HEK293 (cell line): ENCODE measurements around the gene TNS3.

ENCODE experiments used
- CTCF ChIA-PET: fragments of 350-600 bp; formaldehyde crosslinking; extraction: SDS; loops from one replicate; lab custom pipeline; 2021; ENCODE audit warnings: antibody characterized with exemption; lab: Yijun Ruan, JAX
- POLR2A ChIA-PET: fragments of 300-600 bp; formaldehyde crosslinking; extraction: SDS; loops from one replicate; lab custom pipeline; 2020; ENCODE audit warnings: antibody characterized with exemption, inconsistent platforms; lab: Yijun Ruan, JAX
- H3K27ac ChIP-seq: fragments of 200-500 bp; sonication (Bioruptor generic); 2 replicates; pipeline ENCODE4 v1.5.1; 2014; ENCODE audit warnings: low read depth, low read length, control low read depth, inconsistent platforms; ENCODE audit errors: extremely low read depth
- H3K36me3 ChIP-seq, 2 experiments: fragments of 200-500 bp in 1 of 2; sonication (Bioruptor generic) in 1 of 2; 1 replicate in 1 of 2; 2 replicates in 1 of 2; pipeline ENCODE4 v1.5.1; 2014 to 2017; ENCODE audit warnings: inconsistent platforms in 2 of 2, low read length in 2 of 2; ENCODE audit not compliant: control insufficient read depth in 2 of 2, insufficient read depth in 1 of 2
- H3K4me1 ChIP-seq: fragments of 200-500 bp; sonication (Bioruptor generic); 2 replicates; pipeline ENCODE4 v1.5.1; 2014; ENCODE audit warnings: mild to moderate bottlenecking, low read length, inconsistent platforms; ENCODE audit not compliant: control insufficient read depth, insufficient read depth
- H3K4me3 ChIP-seq: 2 replicates; pipeline ENCODE4 v1.5.1; 2011; ENCODE audit warnings: low read depth, mild to moderate bottlenecking, control low read depth, low read length, moderate library complexity
- H3K9me3 ChIP-seq: fragments of 200-500 bp; sonication (Bioruptor generic); 2 replicates; pipeline ENCODE4 v1.5.1; 2014; ENCODE audit warnings: low read depth, low read length, inconsistent platforms; ENCODE audit not compliant: control insufficient read depth, insufficient read depth
- EGR2 ChIP-seq: fragments of 450-650 bp; formaldehyde crosslinking; IDR thresholded peaks from 2 replicates; pipeline ENCODE4 v1.5.1; 2016; ENCODE audit warnings: low read depth, missing biosample characterization, missing genetic modification characterization
- OVOL3 ChIP-seq: fragments of 450-650 bp; formaldehyde crosslinking; IDR thresholded peaks from 2 replicates; pipeline ENCODE4 v1.5.1; 2016; ENCODE audit warnings: missing biosample characterization, missing genetic modification characterization
- SETDB1 ChIP-seq: IDR thresholded peaks from one replicate; pipeline ENCODE4 v1.6.1; 2017; ENCODE audit warnings: mild to moderate bottlenecking, low read length, moderate library complexity, mixed read lengths; ENCODE audit not compliant: insufficient read length
- ZFHX2 ChIP-seq: fragments of 450-650 bp; formaldehyde crosslinking; conservative IDR thresholded peaks from 2 replicates; pipeline ENCODE4 v1.5.1; 2016; ENCODE audit warnings: missing biosample characterization, missing genetic modification characterization
- ZNF157 ChIP-seq: fragments of 450-650 bp; formaldehyde crosslinking; IDR thresholded peaks from 2 replicates; pipeline ENCODE4 v1.5.1; 2016; ENCODE audit warnings: missing biosample characterization, missing genetic modification characterization
- ZNF175 ChIP-seq: fragments of 450-650 bp; formaldehyde crosslinking; IDR thresholded peaks from 2 replicates; pipeline ENCODE4 v1.5.1; 2016; ENCODE audit warnings: missing biosample characterization, missing genetic modification characterization
- ZNF184 ChIP-seq: fragments of 450-650 bp; IDR thresholded peaks from 2 replicates; pipeline ENCODE4 v1.5.1; 2018; ENCODE audit warnings: missing biosample characterization, mild to moderate bottlenecking, missing genetic modification characterization
- ZNF211 ChIP-seq: fragments of 450-650 bp; formaldehyde crosslinking; IDR thresholded peaks from 2 replicates; pipeline ENCODE4 v1.5.1; 2016; ENCODE audit warnings: low read depth, missing biosample characterization, missing genetic modification characterization
- ZNF23 ChIP-seq: fragments of 450-650 bp; formaldehyde crosslinking; IDR thresholded peaks from 2 replicates; pipeline ENCODE4 v1.5.1; 2016; ENCODE audit warnings: missing biosample characterization, missing genetic modification characterization, borderline replicate concordance
- ZNF274 ChIP-seq, 2 experiments: fragments of 200-500 bp in 1 of 2; fragments of 450-650 bp in 1 of 2; sonication (Bioruptor generic) in 1 of 2; formaldehyde crosslinking in 1 of 2; IDR thresholded peaks; 2 replicates each; pipeline versions ENCODE4 v1.5.1 to v1.6.1; 2014 to 2016; ENCODE audit warnings: borderline replicate concordance in 1 of 2, inconsistent platforms in 1 of 2, low read length in 1 of 2, missing biosample characterization in 1 of 2, missing genetic modification characterization in 1 of 2
- ZNF510 ChIP-seq: fragments of 450-650 bp; formaldehyde crosslinking; IDR thresholded peaks from 2 replicates; pipeline ENCODE4 v1.5.1; 2018; ENCODE audit warnings: mild to moderate bottlenecking, missing genetic modification characterization, missing biosample characterization; ENCODE audit not compliant: insufficient replicate concordance
- ZNF626 ChIP-seq: fragments of 450-650 bp; sonication (Bioruptor Pico); formaldehyde crosslinking; IDR thresholded peaks from 2 replicates; pipeline ENCODE4 v1.5.1; 2018; ENCODE audit warnings: missing biosample characterization, missing genetic modification characterization, inconsistent platforms
- ZNF629 ChIP-seq: fragments of 450-650 bp; formaldehyde crosslinking; IDR thresholded peaks from 2 replicates; pipeline ENCODE4 v1.5.1; 2017; ENCODE audit warnings: missing biosample characterization, missing genetic modification characterization
- ZNF747 ChIP-seq: fragments of 450-650 bp; formaldehyde crosslinking; IDR thresholded peaks from 2 replicates; pipeline ENCODE4 v1.5.1; 2016; ENCODE audit warnings: missing biosample characterization, missing genetic modification characterization
- TF ChIP-seq, protein P1 (sequence below): fragments of 450-650 bp; formaldehyde crosslinking; IDR thresholded peaks from 2 replicates; pipeline ENCODE4 v1.5.1; 2016; ENCODE audit warnings: missing biosample characterization, missing genetic modification characterization
- TF ChIP-seq, protein P2 (sequence below): fragments of 450-650 bp; formaldehyde crosslinking; IDR thresholded peaks from 2 replicates; pipeline ENCODE4 v1.5.1; 2016; ENCODE audit warnings: missing biosample characterization, missing genetic modification characterization
- TF ChIP-seq, protein P3 (sequence below): fragments of 450-650 bp; formaldehyde crosslinking; IDR thresholded peaks from 2 replicates; pipeline ENCODE4 v1.5.1; 2016; ENCODE audit warnings: missing biosample characterization, missing genetic modification characterization
- TF ChIP-seq, protein P4 (sequence below): fragments of 450-650 bp; formaldehyde crosslinking; IDR thresholded peaks from 2 replicates; pipeline ENCODE4 v1.5.1; 2016; ENCODE audit warnings: missing biosample characterization, missing genetic modification characterization
- TF ChIP-seq, protein P5 (sequence below): fragments of 450-650 bp; formaldehyde crosslinking; IDR thresholded peaks from 2 replicates; pipeline ENCODE4 v1.5.1; 2016; ENCODE audit warnings: missing biosample characterization, missing genetic modification characterization

The TNS3 gene

DNA sequence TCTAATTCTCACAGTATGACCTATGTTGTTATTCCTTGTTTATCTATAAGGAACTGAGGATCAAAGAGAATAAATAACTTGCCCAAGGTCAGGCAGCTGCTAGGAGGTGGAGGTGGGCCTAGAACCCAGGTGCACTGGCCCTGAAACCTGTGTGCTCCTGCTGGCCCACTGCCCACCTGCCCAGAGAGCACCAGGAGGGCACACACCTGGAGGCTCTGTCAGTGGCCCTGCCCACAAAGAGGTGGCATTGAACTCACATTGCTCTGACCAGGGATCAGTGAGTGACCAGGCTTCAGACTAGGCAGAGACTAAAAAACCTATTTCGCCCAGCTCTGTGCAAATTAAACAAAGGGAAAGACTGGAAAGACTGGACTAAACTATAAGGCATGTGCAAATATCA, 210.6 kb downstream of the TNS3 start (continued):
- TF ChIP-seq, protein P1, sequence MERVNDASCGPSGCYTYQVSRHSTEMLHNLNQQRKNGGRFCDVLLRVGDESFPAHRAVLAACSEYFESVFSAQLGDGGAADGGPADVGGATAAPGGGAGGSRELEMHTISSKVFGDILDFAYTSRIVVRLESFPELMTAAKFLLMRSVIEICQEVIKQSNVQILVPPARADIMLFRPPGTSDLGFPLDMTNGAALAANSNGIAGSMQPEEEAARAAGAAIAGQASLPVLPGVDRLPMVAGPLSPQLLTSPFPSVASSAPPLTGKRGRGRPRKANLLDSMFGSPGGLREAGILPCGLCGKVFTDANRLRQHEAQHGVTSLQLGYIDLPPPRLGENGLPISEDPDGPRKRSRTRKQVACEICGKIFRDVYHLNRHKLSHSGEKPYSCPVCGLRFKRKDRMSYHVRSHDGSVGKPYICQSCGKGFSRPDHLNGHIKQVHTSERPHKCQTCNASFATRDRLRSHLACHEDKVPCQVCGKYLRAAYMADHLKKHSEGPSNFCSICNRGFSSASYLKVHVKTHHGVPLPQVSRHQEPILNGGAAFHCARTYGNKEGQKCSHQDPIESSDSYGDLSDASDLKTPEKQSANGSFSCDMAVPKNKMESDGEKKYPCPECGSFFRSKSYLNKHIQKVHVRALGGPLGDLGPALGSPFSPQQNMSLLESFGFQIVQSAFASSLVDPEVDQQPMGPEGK (tag by site-specific recombination) = no peak

DNA sequence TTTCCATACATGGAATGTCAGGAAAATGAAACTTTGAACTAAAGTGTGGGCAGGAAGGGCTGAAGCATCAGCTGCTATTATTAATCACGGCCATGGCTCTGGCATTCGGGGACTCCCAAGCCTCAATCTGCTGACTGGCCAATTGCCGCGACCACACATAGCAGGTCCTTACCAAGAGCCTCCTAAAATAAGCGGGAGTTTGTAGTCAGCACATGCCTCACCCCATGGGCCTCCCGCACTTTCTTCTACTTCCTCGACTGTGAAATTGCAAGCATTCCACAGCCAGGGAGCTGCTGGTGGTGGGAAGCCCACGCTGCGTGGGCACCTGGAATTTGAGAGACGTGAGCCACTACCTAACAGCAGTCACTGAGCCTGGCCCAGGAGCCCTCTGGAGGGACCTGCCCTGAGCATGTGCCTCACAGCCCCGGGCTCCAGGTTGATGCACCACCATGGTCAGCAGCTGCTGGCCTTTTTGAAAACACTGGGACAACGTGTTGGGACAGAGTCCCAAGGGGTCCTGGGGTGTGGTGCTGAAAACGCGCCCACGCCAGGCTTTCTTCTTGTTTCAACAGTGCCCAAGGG, 211.4 kb downstream of the TNS3 start:
- TF ChIP-seq ZNF274 (IDR thresholded peaks at IDR 0.05; ENCODE audit: low read length) = no peak
- TF ChIP-seq ZNF274 (tag by site-specific recombination; IDR thresholded peaks at IDR 0.05; ENCODE audit: borderline replicate concordance) = no peak
- TF ChIP-seq ZNF175 (tag by site-specific recombination) = no peak
- TF ChIP-seq ZNF510 (tag by site-specific recombination) = no peak
- peak; percentile 54 for TF ChIP-seq EGR2 (tag by site-specific recombination)
- no peak for TF ChIP-seq ZNF629
- TF ChIP-seq, protein P2, sequence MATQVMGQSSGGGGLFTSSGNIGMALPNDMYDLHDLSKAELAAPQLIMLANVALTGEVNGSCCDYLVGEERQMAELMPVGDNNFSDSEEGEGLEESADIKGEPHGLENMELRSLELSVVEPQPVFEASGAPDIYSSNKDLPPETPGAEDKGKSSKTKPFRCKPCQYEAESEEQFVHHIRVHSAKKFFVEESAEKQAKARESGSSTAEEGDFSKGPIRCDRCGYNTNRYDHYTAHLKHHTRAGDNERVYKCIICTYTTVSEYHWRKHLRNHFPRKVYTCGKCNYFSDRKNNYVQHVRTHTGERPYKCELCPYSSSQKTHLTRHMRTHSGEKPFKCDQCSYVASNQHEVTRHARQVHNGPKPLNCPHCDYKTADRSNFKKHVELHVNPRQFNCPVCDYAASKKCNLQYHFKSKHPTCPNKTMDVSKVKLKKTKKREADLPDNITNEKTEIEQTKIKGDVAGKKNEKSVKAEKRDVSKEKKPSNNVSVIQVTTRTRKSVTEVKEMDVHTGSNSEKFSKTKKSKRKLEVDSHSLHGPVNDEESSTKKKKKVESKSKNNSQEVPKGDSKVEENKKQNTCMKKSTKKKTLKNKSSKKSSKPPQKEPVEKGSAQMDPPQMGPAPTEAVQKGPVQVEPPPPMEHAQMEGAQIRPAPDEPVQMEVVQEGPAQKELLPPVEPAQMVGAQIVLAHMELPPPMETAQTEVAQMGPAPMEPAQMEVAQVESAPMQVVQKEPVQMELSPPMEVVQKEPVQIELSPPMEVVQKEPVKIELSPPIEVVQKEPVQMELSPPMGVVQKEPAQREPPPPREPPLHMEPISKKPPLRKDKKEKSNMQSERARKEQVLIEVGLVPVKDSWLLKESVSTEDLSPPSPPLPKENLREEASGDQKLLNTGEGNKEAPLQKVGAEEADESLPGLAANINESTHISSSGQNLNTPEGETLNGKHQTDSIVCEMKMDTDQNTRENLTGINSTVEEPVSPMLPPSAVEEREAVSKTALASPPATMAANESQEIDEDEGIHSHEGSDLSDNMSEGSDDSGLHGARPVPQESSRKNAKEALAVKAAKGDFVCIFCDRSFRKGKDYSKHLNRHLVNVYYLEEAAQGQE = peak; percentile 77
- TF ChIP-seq ZFHX2 (tag by site-specific recombination) = peak; percentile 67
- TF ChIP-seq ZNF626 (tag by site-specific recombination) = no peak
- Histone ChIP-seq H3K36me3 (no peaks in the 10 kb centered on the region), H3K27ac (no peak overlapping the region), H3K9me3 (no peaks in the 10 kb centered on the region), H3K4me3 (no peak overlapping the region), H3K4me1 (peaks cover 16% of the 10 kb centered on the region)
- ChIA-PET CTCF (no interaction called here), POLR2A (no interaction called here)

DNA sequence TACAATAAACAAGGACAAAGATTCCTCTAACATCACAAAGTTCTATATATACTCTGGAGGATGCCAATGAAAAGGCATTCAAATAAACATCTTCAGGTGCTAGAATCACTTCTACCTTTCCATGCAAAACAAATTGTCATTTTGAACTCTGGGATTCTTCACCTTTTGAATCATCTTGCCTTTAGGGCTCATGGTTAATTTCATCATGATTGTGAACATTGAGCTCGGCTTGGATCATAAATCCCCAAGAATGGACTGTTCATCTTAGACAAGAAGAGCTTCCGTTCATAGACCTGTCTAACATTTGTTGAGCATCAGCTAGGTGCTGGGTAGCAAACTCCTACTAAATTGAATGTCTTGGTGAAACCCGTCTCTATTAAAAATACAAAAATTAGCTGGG, 212.2 kb downstream of the TNS3 start:
- H3K9me3 ChIP-seq = no peaks in the 10 kb centered on the region
- ChIA-PET CTCF (no interaction called here), POLR2A (no interaction called here)
- no peak overlapping the region for H3K27ac ChIP-seq
- H3K4me3 ChIP-seq = no peak overlapping the region
- H3K36me3 ChIP-seq = no peaks in the 10 kb centered on the region
- TF ChIP-seq ZNF211 (tag by site-specific recombination) = no peak
- no peak for TF ChIP-seq SETDB1
- no peak for TF ChIP-seq ZNF747 (tag by site-specific recombination)
- TF ChIP-seq ZNF157 (tag by site-specific recombination) = no peak
- TF ChIP-seq ZNF184 (tag by site-specific recombination) = no peak
- TF ChIP-seq, protein P3, sequence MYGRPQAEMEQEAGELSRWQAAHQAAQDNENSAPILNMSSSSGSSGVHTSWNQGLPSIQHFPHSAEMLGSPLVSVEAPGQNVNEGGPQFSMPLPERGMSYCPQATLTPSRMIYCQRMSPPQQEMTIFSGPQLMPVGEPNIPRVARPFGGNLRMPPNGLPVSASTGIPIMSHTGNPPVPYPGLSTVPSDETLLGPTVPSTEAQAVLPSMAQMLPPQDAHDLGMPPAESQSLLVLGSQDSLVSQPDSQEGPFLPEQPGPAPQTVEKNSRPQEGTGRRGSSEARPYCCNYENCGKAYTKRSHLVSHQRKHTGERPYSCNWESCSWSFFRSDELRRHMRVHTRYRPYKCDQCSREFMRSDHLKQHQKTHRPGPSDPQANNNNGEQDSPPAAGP = no peak
- TF ChIP-seq, protein P4, sequence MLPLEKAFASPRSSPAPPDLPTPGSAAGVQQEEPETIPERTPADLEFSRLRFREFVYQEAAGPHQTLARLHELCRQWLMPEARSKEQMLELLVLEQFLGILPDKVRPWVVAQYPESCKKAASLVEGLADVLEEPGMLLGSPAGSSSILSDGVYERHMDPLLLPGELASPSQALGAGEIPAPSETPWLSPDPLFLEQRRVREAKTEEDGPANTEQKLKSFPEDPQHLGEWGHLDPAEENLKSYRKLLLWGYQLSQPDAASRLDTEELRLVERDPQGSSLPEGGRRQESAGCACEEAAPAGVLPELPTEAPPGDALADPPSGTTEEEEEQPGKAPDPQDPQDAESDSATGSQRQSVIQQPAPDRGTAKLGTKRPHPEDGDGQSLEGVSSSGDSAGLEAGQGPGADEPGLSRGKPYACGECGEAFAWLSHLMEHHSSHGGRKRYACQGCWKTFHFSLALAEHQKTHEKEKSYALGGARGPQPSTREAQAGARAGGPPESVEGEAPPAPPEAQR = no peak
- no peak for TF ChIP-seq ZNF23 (tag by site-specific recombination)
- TF ChIP-seq, protein P5, sequence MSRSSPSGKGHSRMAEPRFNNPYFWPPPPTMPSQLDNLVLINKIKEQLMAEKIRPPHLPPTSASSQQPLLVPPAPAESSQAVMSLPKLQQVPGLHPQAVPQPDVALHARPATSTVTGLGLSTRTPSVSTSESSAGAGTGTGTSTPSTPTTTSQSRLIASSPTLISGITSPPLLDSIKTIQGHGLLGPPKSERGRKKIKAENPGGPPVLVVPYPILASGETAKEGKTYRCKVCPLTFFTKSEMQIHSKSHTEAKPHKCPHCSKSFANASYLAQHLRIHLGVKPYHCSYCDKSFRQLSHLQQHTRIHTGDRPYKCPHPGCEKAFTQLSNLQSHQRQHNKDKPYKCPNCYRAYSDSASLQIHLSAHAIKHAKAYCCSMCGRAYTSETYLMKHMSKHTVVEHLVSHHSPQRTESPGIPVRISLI (tag by site-specific recombination) = no peak
- no peak for TF ChIP-seq OVOL3 (tag by site-specific recombination)
- H3K4me1 ChIP-seq = peaks cover 16% of the 10 kb centered on the region
